Measurements from ENCODE around the gene ATP7B. TPM values are rescaled to one million over a fixed set of nuclear protein-coding genes. Genes with fewer than 3 reads are reported as not detected.

Gene ATP7B
- total RNA-seq, 1 donor from 2014 or later = 37.7 TPM

- Histone ChIP-seq H3K27ac (no peak overlapping the region), H3K27me3 (no peaks in the 10 kb centered on the region), H3K36me3 (peaks cover 0 to 21% of the 10 kb centered on the region in 2 donors), H3K9me3 (no peaks in the 10 kb centered on the region), H3K4me1 (no peaks in the 10 kb centered on the region), H3K4me3 (no peak overlapping the region)
- intact Hi-C loops (cut with DNase I) = no loop called here
- no peak for TF ChIP-seq CTCF (IDR thresholded peaks at IDR 0.05)
- no peak for DNase-seq (ENCODE audit: low spot score in 2 of 2)
Observed at GRCh38 chr13:51932231-51932630, 79.0 kb downstream of the ATP7B start.

DNA sequence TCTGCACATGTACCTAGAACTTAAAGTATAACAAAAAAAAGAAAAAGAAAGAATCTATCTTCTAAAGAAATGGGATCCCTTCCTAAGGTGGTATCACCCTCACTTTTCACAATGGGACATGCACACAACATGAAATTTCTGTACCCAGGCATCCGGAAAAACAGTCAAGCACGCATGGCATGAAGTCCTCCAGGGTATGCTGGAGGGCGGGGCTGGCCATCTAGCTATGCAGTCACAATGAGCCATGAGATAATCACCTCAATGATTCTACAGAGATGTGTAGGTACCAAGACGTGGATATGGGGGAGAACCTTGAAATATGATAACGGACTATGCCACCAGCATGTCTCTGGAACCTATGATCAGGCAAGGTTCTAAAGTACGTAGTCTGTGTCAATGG, 79.6 kb downstream of the ATP7B start:
- H3K4me1 ChIP-seq = no peaks in the 10 kb centered on the region
- no peaks in the 10 kb centered on the region for H3K27me3 ChIP-seq
- TF ChIP-seq CTCF (IDR thresholded peaks at IDR 0.05) = no peak
- intact Hi-C loops (cut with DNase I) = no loop called here
- H3K27ac ChIP-seq = no peak overlapping the region
- H3K9me3 ChIP-seq = no peaks in the 10 kb centered on the region
- DNase-seq (ENCODE audit: low spot score in 2 of 2) = no peak
- H3K4me3 ChIP-seq = no peak overlapping the region
- peaks cover 0 to 17% of the 10 kb centered on the region in 2 donors for H3K36me3 ChIP-seq

DNA sequence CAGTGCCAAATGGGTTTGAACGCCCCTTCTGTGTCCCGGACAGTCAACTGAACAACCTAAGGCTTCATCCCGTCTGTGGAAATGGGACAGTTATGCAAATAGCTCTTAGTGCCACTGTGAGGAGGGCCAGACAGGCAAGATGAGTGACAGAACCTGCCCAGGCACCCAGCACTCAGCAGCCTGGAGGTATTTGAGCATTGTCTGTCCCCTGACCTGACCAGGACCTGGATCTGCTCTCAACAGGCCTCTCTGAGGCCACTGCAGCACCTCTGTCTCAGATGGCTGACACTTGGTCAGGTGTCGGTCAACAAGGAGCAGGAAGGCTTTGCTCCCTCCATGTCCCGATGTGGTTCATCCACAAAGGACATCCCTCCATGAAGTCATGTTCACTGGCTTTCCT, 81.6 kb downstream of the ATP7B start:
- Histone ChIP-seq H3K4me1 (no peaks in the 10 kb centered on the region), H3K9me3 (no peaks in the 10 kb centered on the region), H3K36me3 (peaks cover 0 to 15% of the 10 kb centered on the region in 2 donors), H3K4me3 (no peak overlapping the region), H3K27ac (no peak overlapping the region), H3K27me3 (no peaks in the 10 kb centered on the region)
- DNase-seq (ENCODE audit: low spot score in 2 of 2) = no peak
- TF ChIP-seq CTCF (IDR thresholded peaks at IDR 0.05) = no peak
- intact Hi-C loops (cut with DNase I) = no loop called here

DNA sequence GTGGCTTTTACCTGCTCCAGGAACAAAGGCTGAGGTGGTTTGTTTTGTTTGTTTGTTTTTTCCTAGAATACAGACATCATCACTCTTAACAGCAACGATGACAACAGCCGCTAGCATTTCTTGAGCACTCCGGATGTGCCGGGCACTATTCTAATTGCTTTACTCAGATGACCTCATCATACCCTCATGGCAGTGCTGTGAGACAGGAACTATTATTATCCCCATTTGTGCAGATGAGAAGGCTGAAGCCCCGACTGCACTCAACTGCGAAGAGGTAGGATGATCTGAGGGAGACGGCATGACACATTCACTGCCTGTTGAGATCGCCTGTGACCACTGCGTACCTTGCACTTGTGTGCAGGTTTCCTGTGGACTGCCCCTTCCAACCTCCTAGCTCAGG, 83.0 kb downstream of the ATP7B start:
- TF ChIP-seq CTCF (IDR thresholded peaks at IDR 0.05) = no peak
- Histone ChIP-seq H3K4me3 (no peak overlapping the region), H3K4me1 (no peaks in the 10 kb centered on the region), H3K27me3 (no peaks in the 10 kb centered on the region), H3K9me3 (no peaks in the 10 kb centered on the region), H3K27ac (no peak overlapping the region), H3K36me3 (peaks cover 0 to 3% of the 10 kb centered on the region in 2 donors)
- no peak for DNase-seq (ENCODE audit: low spot score in 2 of 2)
- intact Hi-C loops (cut with DNase I) = no loop called here

- H3K36me3 ChIP-seq = peaks cover 0 to 3% of the 10 kb centered on the region in 2 donors
- H3K27ac ChIP-seq = no peak overlapping the region
- no peak for TF ChIP-seq CTCF (IDR thresholded peaks at IDR 0.05)
- DNase-seq (ENCODE audit: low spot score in 2 of 2) = no peak
- intact Hi-C loops (cut with DNase I) = no loop called here
- H3K9me3 ChIP-seq = no peaks in the 10 kb centered on the region
- no peaks in the 10 kb centered on the region for H3K27me3 ChIP-seq
- H3K4me1 ChIP-seq = no peaks in the 10 kb centered on the region
- no peak overlapping the region for H3K4me3 ChIP-seq
Observed at GRCh38 chr13:51927129-51927528, 84.1 kb downstream of the ATP7B start.

DNA sequence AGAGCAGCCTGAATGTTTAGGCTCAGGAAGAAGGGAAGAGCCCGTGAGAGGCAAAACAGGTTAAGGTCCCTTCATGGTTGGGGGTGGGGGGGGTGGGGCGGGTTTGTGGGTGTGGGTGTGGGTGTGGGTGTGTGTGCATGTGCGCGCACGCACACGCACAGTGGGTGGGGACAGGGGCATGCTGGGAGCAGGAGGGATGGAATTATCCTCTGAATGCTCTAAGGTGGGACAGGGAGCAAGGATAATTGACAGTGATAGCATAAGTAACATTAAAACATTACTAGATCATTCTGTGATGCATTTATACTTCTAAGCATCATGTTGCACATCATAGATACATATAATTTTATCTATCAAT, 84.7 kb downstream of the ATP7B start:
- H3K27me3 ChIP-seq = no peaks in the 10 kb centered on the region
- H3K4me3 ChIP-seq = no peak overlapping the region
- no peak for DNase-seq (ENCODE audit: low spot score in 2 of 2)
- intact Hi-C loops (cut with DNase I) = no loop called here
- no peaks in the 10 kb centered on the region for H3K4me1 ChIP-seq
- TF ChIP-seq CTCF (IDR thresholded peaks at IDR 0.05) = no peak
- H3K27ac ChIP-seq = no peak overlapping the region
- H3K9me3 ChIP-seq = no peaks in the 10 kb centered on the region
- peaks cover 0 to under 1% of the 10 kb centered on the region in 2 donors for H3K36me3 ChIP-seq

Data from ascending aorta (tissue), 2 donors.